Neural progenitor cell (in vitro differentiated cells): Measurements from ENCODE around the gene SUGP1. TPM values are rescaled to one million over a fixed set of nuclear protein-coding genes. Genes with fewer than 3 reads are reported as not detected.

Experiments used
- DNase-seq: peaks from one replicate; pipeline ENCODE4 v3.0.0-alpha.2; 2016; ENCODE audit warnings: low spot score
- H2AFZ ChIP-seq: fragments of 200-600 bp; sonication (generic); replicated peaks from 2 replicates; pipeline ENCODE4 v1.6.1; 2016; ENCODE audit warnings: antibody characterized with exemption
- H3F3A ChIP-seq: fragments of 200-600 bp; sonication (generic); 2 replicates; pipeline ENCODE4 v1.6.1; 2016; ENCODE audit warnings: antibody characterized with exemption, low read depth
- H3K27ac ChIP-seq: fragments of 200-600 bp; sonication (generic); 2 replicates; pipeline ENCODE4 v1.5.1; 2016; ENCODE audit warnings: mild to moderate bottlenecking
- H3K27me3 ChIP-seq: fragments of 200-600 bp; sonication (generic); 2 replicates; pipeline ENCODE4 v1.6.1; 2016; ENCODE audit warnings: mild to moderate bottlenecking, moderate library complexity
- H3K36me3 ChIP-seq: fragments of 200-600 bp; sonication (generic); 2 replicates; pipeline ENCODE4 v1.5.1; 2016
- H3K4me1 ChIP-seq: fragments of 200-600 bp; sonication (generic); 2 replicates; pipeline ENCODE4 v1.6.1; 2016; ENCODE audit warnings: mixed run types
- H3K4me2 ChIP-seq: fragments of 200-600 bp; sonication (generic); 2 replicates; pipeline ENCODE4 v1.6.1; 2016
- H3K4me3 ChIP-seq: fragments of 200-600 bp; sonication (generic); 2 replicates; pipeline ENCODE4 v1.5.1; 2016
- H3K79me2 ChIP-seq: fragments of 200-600 bp; sonication (generic); 2 replicates; pipeline ENCODE4 v1.6.1; 2016; ENCODE audit warnings: low read depth
- H3K9ac ChIP-seq: fragments of 200-600 bp; sonication (generic); 2 replicates; pipeline ENCODE4 v1.6.1; 2016
- H3K9me3 ChIP-seq: fragments of 200-600 bp; sonication (generic); 2 replicates; pipeline ENCODE4 v1.5.1; 2016; ENCODE audit warnings: low read depth
- H4K20me1 ChIP-seq: fragments of 200-600 bp; sonication (generic); 2 replicates; pipeline ENCODE4 v1.6.1; 2016; ENCODE audit warnings: low read depth
- H3K27ac Mint-ChIP-seq: 3 replicates; pipeline ENCODE4 v1.8.0; 2021; ENCODE audit warnings: mixed read lengths
- H3K27me3 Mint-ChIP-seq: 2 replicates; pipeline ENCODE4 v1.8.0; 2022; ENCODE audit warnings: low read depth, mild to moderate bottlenecking, inconsistent platforms, moderate library complexity, mixed read lengths; ENCODE audit not compliant: insufficient read depth
- H3K36me3 Mint-ChIP-seq: 3 replicates; pipeline ENCODE4 v1.8.0; 2021; ENCODE audit warnings: mixed read lengths
- H3K4me1 Mint-ChIP-seq: 3 replicates; pipeline ENCODE4 v1.8.0; 2021; ENCODE audit warnings: mixed read lengths
- H3K4me3 Mint-ChIP-seq: 3 replicates; pipeline ENCODE4 v1.8.0; 2021; ENCODE audit warnings: mild to moderate bottlenecking, moderate library complexity, mixed read lengths
- H3K9me3 Mint-ChIP-seq: 3 replicates; pipeline ENCODE4 v1.8.0; 2020; ENCODE audit warnings: mixed read lengths
- EZH2 ChIP-seq: fragments of 200-600 bp; sonication (generic); IDR thresholded peaks from 2 replicates; pipeline ENCODE4 v1.6.1; 2017; ENCODE audit warnings: antibody characterized with exemption, mild to moderate bottlenecking, moderate library complexity
- EZH2phosphoT487 ChIP-seq: fragments of 200-600 bp; sonication (generic); IDR thresholded peaks from 2 replicates; pipeline ENCODE4 v1.6.1; 2017; ENCODE audit warnings: antibody characterized with exemption
- total RNA-seq: library from RNA; depleted of rRNA; stranded (reverse); fragments of >200 nt; gene quantifications from 2 replicates; pipeline ENCODE4 v1.2.3, GENCODE V29; 2015; ENCODE audit warnings: low replicate concordance
- TF ChIP-seq, protein P1 (sequence below): fragments of 200-600 bp; sonication (generic); IDR thresholded peaks from 2 replicates; pipeline ENCODE4 v1.5.1; 2017; ENCODE audit warnings: antibody characterized with exemption, mild to moderate bottlenecking

SUGP1 gene
- total RNA-seq, 1 donor from 2014 or later, result 46.1 TPM

DNA sequence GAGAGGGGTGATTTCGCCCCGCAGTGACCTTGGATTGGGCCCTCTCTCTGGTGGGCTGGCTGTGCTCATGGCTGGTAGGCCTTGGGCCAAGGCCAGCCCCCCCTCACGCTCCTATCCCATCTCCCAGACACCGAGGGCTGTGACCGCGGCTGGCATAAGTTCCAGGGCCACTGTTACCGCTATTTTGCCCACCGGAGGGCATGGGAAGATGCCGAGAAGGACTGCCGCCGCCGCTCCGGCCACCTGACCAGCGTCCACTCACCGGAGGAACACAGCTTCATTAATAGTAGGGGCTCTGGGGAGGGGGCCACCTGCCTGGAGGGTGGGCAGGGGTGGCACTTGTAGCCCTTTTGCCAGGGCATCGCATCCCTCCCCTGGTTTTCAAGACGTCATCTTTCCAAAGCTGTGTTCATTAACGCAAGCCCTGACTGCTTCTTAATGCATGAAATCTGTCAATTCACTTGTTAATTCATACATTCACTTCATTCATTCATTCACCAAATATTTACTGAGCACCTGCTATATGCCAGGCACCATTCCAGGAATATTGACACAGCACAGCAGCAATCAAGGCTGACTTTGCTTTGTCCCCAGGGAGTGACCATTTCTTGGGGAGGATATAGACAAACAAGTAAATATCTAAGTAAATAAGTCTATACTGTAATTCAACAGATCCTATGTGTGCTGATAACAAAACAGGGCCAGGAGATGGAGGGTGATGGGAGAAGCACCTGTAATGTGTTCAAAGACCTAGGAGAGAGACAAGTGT lies 82.0 kb downstream of the SUGP1 start:
- H3K9ac ChIP-seq, result no peak overlapping the region
- H3K4me2 ChIP-seq, result no peak overlapping the region
- no peaks in the 10 kb centered on the region for H3F3A ChIP-seq
- Mint-ChIP-seq H3K36me3 (peaks cover 3% of the 10 kb centered on the region), H3K4me3 (no peak overlapping the region), H3K9me3 (peaks cover 20% of the 10 kb centered on the region), H3K4me1 (no peaks in the 10 kb centered on the region), H3K27ac (no peak overlapping the region), H3K27me3 (peaks cover 8% of the 10 kb centered on the region)
- no peak overlapping the region for H3K27ac ChIP-seq
- TF ChIP-seq EZH2phosphoT487 (no peak), EZH2 (no peak)
- TF ChIP-seq, protein P1, sequence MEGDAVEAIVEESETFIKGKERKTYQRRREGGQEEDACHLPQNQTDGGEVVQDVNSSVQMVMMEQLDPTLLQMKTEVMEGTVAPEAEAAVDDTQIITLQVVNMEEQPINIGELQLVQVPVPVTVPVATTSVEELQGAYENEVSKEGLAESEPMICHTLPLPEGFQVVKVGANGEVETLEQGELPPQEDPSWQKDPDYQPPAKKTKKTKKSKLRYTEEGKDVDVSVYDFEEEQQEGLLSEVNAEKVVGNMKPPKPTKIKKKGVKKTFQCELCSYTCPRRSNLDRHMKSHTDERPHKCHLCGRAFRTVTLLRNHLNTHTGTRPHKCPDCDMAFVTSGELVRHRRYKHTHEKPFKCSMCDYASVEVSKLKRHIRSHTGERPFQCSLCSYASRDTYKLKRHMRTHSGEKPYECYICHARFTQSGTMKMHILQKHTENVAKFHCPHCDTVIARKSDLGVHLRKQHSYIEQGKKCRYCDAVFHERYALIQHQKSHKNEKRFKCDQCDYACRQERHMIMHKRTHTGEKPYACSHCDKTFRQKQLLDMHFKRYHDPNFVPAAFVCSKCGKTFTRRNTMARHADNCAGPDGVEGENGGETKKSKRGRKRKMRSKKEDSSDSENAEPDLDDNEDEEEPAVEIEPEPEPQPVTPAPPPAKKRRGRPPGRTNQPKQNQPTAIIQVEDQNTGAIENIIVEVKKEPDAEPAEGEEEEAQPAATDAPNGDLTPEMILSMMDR, result no peak
- no peak overlapping the region for H3K4me3 ChIP-seq
- no peaks in the 10 kb centered on the region for H3K36me3 ChIP-seq
- H3K27me3 ChIP-seq, result no peaks in the 10 kb centered on the region
- H3K9me3 ChIP-seq, result no peaks in the 10 kb centered on the region
- no peaks in the 10 kb centered on the region for H4K20me1 ChIP-seq
- H3K4me1 ChIP-seq, result no peaks in the 10 kb centered on the region
- H2AFZ ChIP-seq, result no peak overlapping the region
- no peak for DNase-seq
- no peaks in the 10 kb centered on the region for H3K79me2 ChIP-seq

DNA sequence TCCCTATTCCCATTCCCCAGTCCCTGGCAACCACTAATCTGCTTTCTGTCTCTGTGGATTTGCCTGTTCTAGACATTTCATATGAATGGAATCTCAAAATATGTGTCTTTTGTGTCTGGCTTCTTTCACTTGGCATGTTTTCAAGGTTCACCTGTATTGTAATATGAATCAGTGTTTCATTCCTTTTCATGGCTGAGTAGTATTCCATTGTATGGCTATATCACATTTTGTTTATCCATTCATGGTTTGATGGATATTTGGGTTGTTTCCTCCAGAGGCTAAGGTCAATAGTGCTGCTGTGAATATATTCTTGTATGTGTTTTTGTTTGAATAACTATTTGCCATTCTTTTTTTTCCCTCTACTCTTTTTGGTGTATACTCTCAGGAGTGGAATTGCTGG lies 84.1 kb downstream of the SUGP1 start:
- H3K4me2 ChIP-seq, result no peak overlapping the region
- H3K27me3 ChIP-seq, result peaks cover 6% of the 10 kb centered on the region
- H2AFZ ChIP-seq, result no peak overlapping the region
- no peaks in the 10 kb centered on the region for H3K4me1 ChIP-seq
- Mint-ChIP-seq H3K4me1 (no peaks in the 10 kb centered on the region), H3K27ac (no peak overlapping the region), H3K27me3 (peaks cover 9% of the 10 kb centered on the region), H3K4me3 (peak overlapping the region; percentile 4), H3K9me3 (peaks cover 24% of the 10 kb centered on the region), H3K36me3 (peaks cover 3% of the 10 kb centered on the region)
- H3K27ac ChIP-seq, result no peak overlapping the region
- no peaks in the 10 kb centered on the region for H3K36me3 ChIP-seq
- no peak for TF ChIP-seq EZH2phosphoT487
- no peak for TF ChIP-seq EZH2
- TF ChIP-seq, protein P1, result no peak
- no peaks in the 10 kb centered on the region for H3F3A ChIP-seq
- H3K4me3 ChIP-seq, result no peak overlapping the region
- no peak for DNase-seq
- H3K79me2 ChIP-seq, result no peaks in the 10 kb centered on the region
- H3K9ac ChIP-seq, result no peak overlapping the region
- H3K9me3 ChIP-seq, result no peaks in the 10 kb centered on the region
- H4K20me1 ChIP-seq, result no peaks in the 10 kb centered on the region

DNA sequence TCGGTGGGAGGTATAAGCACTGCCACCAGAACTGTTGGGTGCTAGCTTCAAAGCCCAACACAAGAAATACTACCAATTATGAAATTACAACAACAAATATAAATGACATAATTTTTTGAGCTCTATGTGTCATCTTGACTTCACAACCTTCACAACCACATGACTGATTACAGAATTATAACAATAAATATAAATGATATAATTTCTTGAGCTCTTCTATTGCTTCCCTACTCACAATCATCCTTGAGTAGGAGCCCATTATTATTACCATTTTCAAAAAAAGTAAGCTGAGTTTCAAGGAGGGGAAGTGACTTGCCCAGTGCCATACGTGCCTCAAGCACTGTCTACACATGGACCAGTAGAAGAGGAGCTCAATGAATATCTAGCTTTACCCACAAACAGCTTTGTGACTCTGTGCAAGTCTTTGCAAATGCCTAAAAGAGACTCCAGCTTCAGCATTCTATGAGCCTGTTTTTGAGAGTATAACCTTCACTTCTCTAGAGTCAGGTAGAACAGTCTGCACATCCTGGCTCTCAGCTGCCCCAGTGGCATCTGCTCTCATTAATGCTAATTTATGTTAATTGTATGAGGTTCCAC lies 86.0 kb downstream of the SUGP1 start:
- Histone ChIP-seq H3K4me2 (no peak overlapping the region), H3K4me3 (no peak overlapping the region), H3F3A (no peaks in the 10 kb centered on the region), H3K36me3 (no peaks in the 10 kb centered on the region), H3K9ac (no peak overlapping the region), H3K27ac (no peak overlapping the region), H3K4me1 (no peaks in the 10 kb centered on the region), H3K9me3 (no peaks in the 10 kb centered on the region), H3K79me2 (no peaks in the 10 kb centered on the region), H3K27me3 (peaks cover 10% of the 10 kb centered on the region), H2AFZ (no peak overlapping the region), H4K20me1 (no peaks in the 10 kb centered on the region)
- TF ChIP-seq, protein P1, result no peak
- TF ChIP-seq EZH2phosphoT487 (no peak), EZH2 (no peak)
- DNase-seq, result no peak
- peaks cover 9% of the 10 kb centered on the region for H3K27me3 Mint-ChIP-seq
- H3K27ac Mint-ChIP-seq, result no peak overlapping the region
- peaks cover 3% of the 10 kb centered on the region for H3K36me3 Mint-ChIP-seq
- H3K9me3 Mint-ChIP-seq, result peaks cover 24% of the 10 kb centered on the region
- no peak overlapping the region for H3K4me3 Mint-ChIP-seq
- no peaks in the 10 kb centered on the region for H3K4me1 Mint-ChIP-seq
